ENCODE data around the gene CAPS. TPM values are rescaled to one million over a fixed set of nuclear protein-coding genes. Genes with fewer than 3 reads are reported as not detected.

The CAPS gene
- total RNA-seq, 1 experiment from 2014 or later: 255 TPM

- H3K79me2 ChIP-seq (ENCODE audit: low read length): no peaks in the 10 kb centered on the region
- H3K9me3 ChIP-seq (ENCODE audit: low read length): no peaks in the 10 kb centered on the region
- no peak overlapping the region for H3K4me3 ChIP-seq (ENCODE audit: low read length)
- H3K9me2 ChIP-seq (replicated peaks; ENCODE audit: low read length): no peaks in the 10 kb centered on the region
- H3F3A ChIP-seq (ENCODE audit: low read length, unreplicated experiment): no peaks in the 10 kb centered on the region
- H3K4me2 ChIP-seq (ENCODE audit: low read length): no peak overlapping the region
- DNase-seq: no peak
- ChIA-PET POLR2A (ENCODE audit: unreplicated experiment) (no interaction called here), CTCF (no interaction called here)
- no peak overlapping the region for H2AFZ ChIP-seq (ENCODE audit: low read length)
- ATAC-seq: no peak
- TF ChIP-seq EZH2 (IDR thresholded peaks at IDR 0.05; ENCODE audit: low read length, unreplicated experiment) (no peak), EZH2phosphoT487 (IDR thresholded peaks at IDR 0.05; ENCODE audit: borderline replicate concordance, low read length) (no peak)
- TF ChIP-seq, protein P1, sequence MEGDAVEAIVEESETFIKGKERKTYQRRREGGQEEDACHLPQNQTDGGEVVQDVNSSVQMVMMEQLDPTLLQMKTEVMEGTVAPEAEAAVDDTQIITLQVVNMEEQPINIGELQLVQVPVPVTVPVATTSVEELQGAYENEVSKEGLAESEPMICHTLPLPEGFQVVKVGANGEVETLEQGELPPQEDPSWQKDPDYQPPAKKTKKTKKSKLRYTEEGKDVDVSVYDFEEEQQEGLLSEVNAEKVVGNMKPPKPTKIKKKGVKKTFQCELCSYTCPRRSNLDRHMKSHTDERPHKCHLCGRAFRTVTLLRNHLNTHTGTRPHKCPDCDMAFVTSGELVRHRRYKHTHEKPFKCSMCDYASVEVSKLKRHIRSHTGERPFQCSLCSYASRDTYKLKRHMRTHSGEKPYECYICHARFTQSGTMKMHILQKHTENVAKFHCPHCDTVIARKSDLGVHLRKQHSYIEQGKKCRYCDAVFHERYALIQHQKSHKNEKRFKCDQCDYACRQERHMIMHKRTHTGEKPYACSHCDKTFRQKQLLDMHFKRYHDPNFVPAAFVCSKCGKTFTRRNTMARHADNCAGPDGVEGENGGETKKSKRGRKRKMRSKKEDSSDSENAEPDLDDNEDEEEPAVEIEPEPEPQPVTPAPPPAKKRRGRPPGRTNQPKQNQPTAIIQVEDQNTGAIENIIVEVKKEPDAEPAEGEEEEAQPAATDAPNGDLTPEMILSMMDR (conservative IDR thresholded peaks at IDR 0.05; ENCODE audit: low read depth, low read length): no peak
- H3K27me3 ChIP-seq (ENCODE audit: low read length): no peaks in the 10 kb centered on the region
- H3K36me3 ChIP-seq (ENCODE audit: low read depth, low read length): no peaks in the 10 kb centered on the region
- no peaks in the 10 kb centered on the region for H3K4me1 ChIP-seq (ENCODE audit: insufficient read depth, low read length)
- H3K9ac ChIP-seq (ENCODE audit: low read length): no peak overlapping the region
- intact Hi-C loops (cut with micrococcal nuclease): no loop called here
- no peak overlapping the region for H3K27ac ChIP-seq (ENCODE audit: low read length)
- BruUV-seq (replicated peaks): no TSS peak
- no peaks in the 10 kb centered on the region for H4K20me1 ChIP-seq (ENCODE audit: low read length)
Measured at GRCh38 chr19:5865772-5866171, 48.3 kb upstream of the CAPS start.

- no peaks in the 10 kb centered on the region for H4K20me1 ChIP-seq (ENCODE audit: low read length)
- H3K9ac ChIP-seq (ENCODE audit: low read length): no peak overlapping the region
- no peaks in the 10 kb centered on the region for H3K4me1 ChIP-seq (ENCODE audit: insufficient read depth, low read length)
- BruUV-seq (replicated peaks): no TSS peak
- no peaks in the 10 kb centered on the region for H3K36me3 ChIP-seq (ENCODE audit: low read depth, low read length)
- H3K27ac ChIP-seq (ENCODE audit: low read length): no peak overlapping the region
- H3K9me2 ChIP-seq (replicated peaks; ENCODE audit: low read length): no peaks in the 10 kb centered on the region
- H3K4me3 ChIP-seq (ENCODE audit: low read length): no peak overlapping the region
- H3K79me2 ChIP-seq (ENCODE audit: low read length): no peaks in the 10 kb centered on the region
- no peak overlapping the region for H2AFZ ChIP-seq (ENCODE audit: low read length)
- no peaks in the 10 kb centered on the region for H3K27me3 ChIP-seq (ENCODE audit: low read length)
- no peak for DNase-seq
- H3K9me3 ChIP-seq (ENCODE audit: low read length): no peaks in the 10 kb centered on the region
- TF ChIP-seq EZH2phosphoT487 (IDR thresholded peaks at IDR 0.05; ENCODE audit: borderline replicate concordance, low read length): no peak
- TF ChIP-seq, protein P1 (conservative IDR thresholded peaks at IDR 0.05; ENCODE audit: low read depth, low read length): no peak
- no peak for TF ChIP-seq EZH2 (IDR thresholded peaks at IDR 0.05; ENCODE audit: low read length, unreplicated experiment)
- no peak overlapping the region for H3K4me2 ChIP-seq (ENCODE audit: low read length)
- H3F3A ChIP-seq (ENCODE audit: low read length, unreplicated experiment): no peaks in the 10 kb centered on the region
- ATAC-seq: no peak
- ChIA-PET POLR2A (ENCODE audit: unreplicated experiment) (no interaction called here), CTCF (no interaction called here)
- intact Hi-C loops (cut with micrococcal nuclease): no loop called here
Measured at GRCh38 chr19:5867201-5868136, 46.6 kb upstream of the CAPS start.

GRCh38 chr19:5870986-5871394, 43.1 kb upstream of the CAPS start:
- no TSS peak for BruUV-seq (replicated peaks)
- Histone ChIP-seq H3F3A (ENCODE audit: low read length, unreplicated experiment) (peaks cover 3% of the 10 kb centered on the region), H3K4me3 (ENCODE audit: low read length) (no peak overlapping the region), H3K9me3 (ENCODE audit: low read length) (no peaks in the 10 kb centered on the region), H3K9me2 (replicated peaks; ENCODE audit: low read length) (no peaks in the 10 kb centered on the region), H3K36me3 (ENCODE audit: low read depth, low read length) (no peaks in the 10 kb centered on the region), H3K4me2 (ENCODE audit: low read length) (no peak overlapping the region), H3K27ac (ENCODE audit: low read length) (no peak overlapping the region), H4K20me1 (ENCODE audit: low read length) (no peaks in the 10 kb centered on the region), H3K4me1 (ENCODE audit: insufficient read depth, low read length) (no peaks in the 10 kb centered on the region), H2AFZ (ENCODE audit: low read length) (no peak overlapping the region), H3K9ac (ENCODE audit: low read length) (no peak overlapping the region), H3K79me2 (ENCODE audit: low read length) (no peaks in the 10 kb centered on the region), H3K27me3 (ENCODE audit: low read length) (no peaks in the 10 kb centered on the region)
- DNase-seq (no peak), ATAC-seq (no peak)
- intact Hi-C loops (cut with micrococcal nuclease): no loop called here
- TF ChIP-seq, protein P1 (conservative IDR thresholded peaks at IDR 0.05; ENCODE audit: low read depth, low read length): no peak
- TF ChIP-seq EZH2 (IDR thresholded peaks at IDR 0.05; ENCODE audit: low read length, unreplicated experiment) (no peak), EZH2phosphoT487 (IDR thresholded peaks at IDR 0.05; ENCODE audit: borderline replicate concordance, low read length) (no peak)
- POLR2A ChIA-PET (ENCODE audit: unreplicated experiment): no interaction called here
- CTCF ChIA-PET: no interaction called here
